ENCODE results near the gene CMTM3. TPM values are rescaled to one million over a fixed set of nuclear protein-coding genes. Genes with fewer than 3 reads are reported as not detected.
"Not testable (repeated sequence)": the region's sequence is repeated elsewhere in the genome, so short reads cannot be mapped to it uniquely, and the experiment has no call there.

The CMTM3 gene
- polyA plus RNA-seq, 1 experiment, result 33.5 TPM

- H3K9me3 ChIP-seq (ENCODE audit: control insufficient read depth, insufficient read depth, low read length), result no peaks in the 10 kb centered on the region
- ChIA-PET POLR2A (no interaction called here), CTCF (interaction anchor here (1.3 kb wide), 1 partner anchor 18 kb away, joined by 8 read pairs; no protein-coding TSS in a partner anchor)
- H3K27ac ChIP-seq (ENCODE audit: low read depth, low read length), result no peak overlapping the region
- no peak for DNase-seq (ENCODE audit: low read depth, low spot score)
- peaks cover 10% of the 10 kb centered on the region for H3K27me3 ChIP-seq (ENCODE audit: control insufficient read depth, insufficient read depth, low read length)
- no peak for TF ChIP-seq CTCF (IDR thresholded peaks at IDR 0.05; ENCODE audit: low read depth, low read length)
- H3K4me3 ChIP-seq (ENCODE audit: low read depth, low read length), result no peak overlapping the region
Observed at GRCh38 chr16:66590322-66590721, 14.2 kb upstream of the CMTM3 start.

- no peak overlapping the region for H3K4me3 ChIP-seq (ENCODE audit: low read depth, low read length)
- no peaks in the 10 kb centered on the region for H3K9me3 ChIP-seq (ENCODE audit: control insufficient read depth, insufficient read depth, low read length)
- no peak for TF ChIP-seq CTCF (IDR thresholded peaks at IDR 0.05; ENCODE audit: low read depth, low read length)
- peaks cover 10% of the 10 kb centered on the region for H3K27me3 ChIP-seq (ENCODE audit: control insufficient read depth, insufficient read depth, low read length)
- no peak for DNase-seq (ENCODE audit: low read depth, low spot score)
- POLR2A ChIA-PET, result no interaction called here
- CTCF ChIA-PET, result interaction anchor here (1.3 kb wide), 1 partner anchor 18 kb away, joined by 8 read pairs; no protein-coding TSS in a partner anchor
- H3K27ac ChIP-seq (ENCODE audit: low read depth, low read length), result no peak overlapping the region
Observed at GRCh38 chr16:66591018-66591417, 13.5 kb upstream of the CMTM3 start.

- ChIA-PET CTCF (no interaction called here), POLR2A (interaction anchor here (0.7 kb wide), 1 partner anchor 58 kb away, joined by 4 read pairs; no protein-coding TSS in a partner anchor)
Observed at GRCh38 chr16:66592241-66592640, 12.3 kb upstream of the CMTM3 start.

GRCh38 chr16:66592814-66593213 is 11.7 kb upstream of the CMTM3 start:
- no peaks in the 10 kb centered on the region for H3K9me3 ChIP-seq (ENCODE audit: control insufficient read depth, insufficient read depth, low read length)
- ChIA-PET CTCF (no interaction called here), POLR2A (interaction anchor here (0.7 kb wide), 1 partner anchor 58 kb away, joined by 4 read pairs; no protein-coding TSS in a partner anchor)
- H3K27me3 ChIP-seq (ENCODE audit: control insufficient read depth, insufficient read depth, low read length), result peaks cover 12% of the 10 kb centered on the region
- H3K4me3 ChIP-seq (ENCODE audit: low read depth, low read length), result no peak overlapping the region
- TF ChIP-seq CTCF (IDR thresholded peaks at IDR 0.05; ENCODE audit: low read depth, low read length), result no peak
- DNase-seq (ENCODE audit: low read depth, low spot score), result no peak
- H3K27ac ChIP-seq (ENCODE audit: low read depth, low read length), result no peak overlapping the region

More at GRCh38 chr16:66592241-66592640, 12.3 kb upstream of the CMTM3 start:
- Histone ChIP-seq H3K9me3 (ENCODE audit: control insufficient read depth, insufficient read depth, low read length) (no peaks in the 10 kb centered on the region), H3K27me3 (ENCODE audit: control insufficient read depth, insufficient read depth, low read length) (peaks cover 10% of the 10 kb centered on the region), H3K4me3 (ENCODE audit: low read depth, low read length) (no peak overlapping the region), H3K27ac (ENCODE audit: low read depth, low read length) (no peak overlapping the region)
- no peak for TF ChIP-seq CTCF (IDR thresholded peaks at IDR 0.05; ENCODE audit: low read depth, low read length)
- no peak for DNase-seq (ENCODE audit: low read depth, low spot score)

- no peak for TF ChIP-seq CTCF (IDR thresholded peaks at IDR 0.05; ENCODE audit: low read depth, low read length)
- CTCF ChIA-PET, result interaction anchor here (1.6 to 2.1 kb wide), 2 partner anchors 14 to 188 kb away, joined by 3 to 8 read pairs; no protein-coding TSS in a partner anchor
- POLR2A ChIA-PET, result no interaction called here
- Histone ChIP-seq H3K9me3 (ENCODE audit: control insufficient read depth, insufficient read depth, low read length) (no peaks in the 10 kb centered on the region), H3K27me3 (ENCODE audit: control insufficient read depth, insufficient read depth, low read length) (peaks cover 14% of the 10 kb centered on the region), H3K4me3 (ENCODE audit: low read depth, low read length) (no peak overlapping the region), H3K27ac (ENCODE audit: low read depth, low read length) (no peak overlapping the region)
- DNase-seq (ENCODE audit: low read depth, low spot score), result no peak
Observed at GRCh38 chr16:66594739-66595138, 9.8 kb upstream of the CMTM3 start.

GRCh38 chr16:66596559-66596958 is 7.9 kb upstream of the CMTM3 start:
- H3K4me3 ChIP-seq (ENCODE audit: low read depth, low read length); H3K27ac ChIP-seq (ENCODE audit: low read depth, low read length); DNase-seq (ENCODE audit: low read depth, low spot score); POLR2A ChIA-PET; H3K9me3 ChIP-seq (ENCODE audit: control insufficient read depth, insufficient read depth, low read length): not testable (repeated sequence)
- CTCF ChIA-PET, result interaction anchor here (1.6 to 2.3 kb wide), 2 partner anchors 12 to 190 kb away, joined by 3 to 13 read pairs; no protein-coding TSS in a partner anchor
- peaks cover 13% of the 10 kb centered on the region for H3K27me3 ChIP-seq (ENCODE audit: control insufficient read depth, insufficient read depth, low read length)

All from AG04450 (cell line).